Spinal cord (tissue), 10 donors: ENCODE results near the gene MISFA. TPM values are rescaled to one million over a fixed set of nuclear protein-coding genes. Genes with fewer than 3 reads are reported as not detected.

ENCODE experiments used
- DNase-seq, 6 donors: peaks; one replicate each; pipeline versions ENCODE4 v3.0.0 to v3.0.0-alpha.2; 2013 to 2015; ENCODE audit warnings: low spot score in 6 of 6, low read depth in 4 of 6
- H3K27ac ChIP-seq: one replicate; pipeline ENCODE4 v1.5.1; 2013; ENCODE audit warnings: low read depth, low read length, control low read depth
- H3K27me3 ChIP-seq: one replicate; pipeline ENCODE4 v1.6.1; 2013; ENCODE audit warnings: low read length; ENCODE audit not compliant: control insufficient read depth, insufficient read depth
- H3K36me3 ChIP-seq: one replicate; pipeline ENCODE4 v1.6.1; 2013; ENCODE audit warnings: low read length; ENCODE audit not compliant: control insufficient read depth, insufficient read depth
- H3K4me1 ChIP-seq: one replicate; pipeline ENCODE4 v1.6.1; 2013; ENCODE audit warnings: low read length; ENCODE audit not compliant: control insufficient read depth, insufficient read depth
- H3K4me3 ChIP-seq: one replicate; pipeline ENCODE4 v1.5.1; 2013; ENCODE audit warnings: low read depth, low read length, control low read depth
- H3K9me3 ChIP-seq: one replicate; pipeline ENCODE4 v1.6.1; 2013; ENCODE audit warnings: low read length; ENCODE audit not compliant: control insufficient read depth, insufficient read depth
- WGBS: methylation state at CpG from one replicate; pipeline ENCODE4 v1.1.5; 2013; ENCODE audit warnings: missing lambda C conversion rate; ENCODE audit not compliant: insufficient coverage; 5-methylcytosine and 5-hydroxymethylcytosine counted together
- polyA plus RNA-seq, 2 donors: library from polyadenylated mRNA; unstranded; fragments of 120-200 nt; gene quantifications; one replicate each; pipeline ENCODE4 v1.2.1, GENCODE V29; 2013; ENCODE audit not compliant: insufficient read length in 2 of 2
- total RNA-seq, 2 donors: library from RNA; depleted of rRNA in 1 of 2; stranded (reverse); fragments of 120-200 nt in 1 of 2; fragments of >200 nt in 1 of 2; gene quantifications; one replicate each; pipeline versions ENCODE4 v1.2.3 to v1.2.4, GENCODE V29; 2013 to 2014
- donor health status: healthy.

MISFA gene
- total and polyA plus RNA-seq, 4 donors: 0.69 to 7.8 (median 4.8) TPM

- Histone ChIP-seq H3K4me1 (no peaks in the 10 kb centered on the region), H3K4me3 (no peak overlapping the region), H3K27me3 (no peaks in the 10 kb centered on the region), H3K36me3 (peaks cover 16% of the 10 kb centered on the region), H3K9me3 (no peaks in the 10 kb centered on the region), H3K27ac (no peak overlapping the region)
- DNase-seq: no peak
- WGBS: 52% methylated on average over 4 of the region's 11 CpGs
These were observed 16.2 kb downstream of the MISFA start for GRCh38 chr11:18615628-18616392.

- WGBS: 86% methylated on average over 1 of the region's 10 CpGs
- H3K27me3 ChIP-seq: no peaks in the 10 kb centered on the region
- peaks cover 12% of the 10 kb centered on the region for H3K36me3 ChIP-seq
- H3K9me3 ChIP-seq: no peaks in the 10 kb centered on the region
- no peak for DNase-seq
- H3K4me1 ChIP-seq: no peaks in the 10 kb centered on the region
- H3K27ac ChIP-seq: no peak overlapping the region
- no peak overlapping the region for H3K4me3 ChIP-seq
These were observed 18.2 kb downstream of the MISFA start for GRCh38 chr11:18617688-18618341.

GRCh38 chr11:18618342-18619025 lies 18.9 kb downstream of the MISFA start:
- WGBS: 90% methylated on average over 2 of the region's 5 CpGs
- no peak overlapping the region for H3K4me3 ChIP-seq
- H3K9me3 ChIP-seq: peaks cover 1% of the 10 kb centered on the region
- H3K36me3 ChIP-seq: peaks cover 12% of the 10 kb centered on the region
- no peak overlapping the region for H3K27ac ChIP-seq
- H3K4me1 ChIP-seq: no peaks in the 10 kb centered on the region
- DNase-seq: peak in 1 of 6 donors; percentile 83
- H3K27me3 ChIP-seq: no peaks in the 10 kb centered on the region

GRCh38 chr11:18623707-18624106 lies 24.1 kb downstream of the MISFA start:
- Histone ChIP-seq H3K4me3 (no peak overlapping the region), H3K4me1 (no peaks in the 10 kb centered on the region), H3K27ac (no peak overlapping the region), H3K9me3 (peaks cover 1% of the 10 kb centered on the region), H3K27me3 (no peaks in the 10 kb centered on the region), H3K36me3 (no peaks in the 10 kb centered on the region)
- no peak for DNase-seq
- 91% methylated on average over 1 of the region's 2 CpGs for WGBS

- WGBS: 78% methylated on average over 1 of the region's 1 CpG
- no peaks in the 10 kb centered on the region for H3K4me1 ChIP-seq
These were observed 24.6 kb downstream of the MISFA start for GRCh38 chr11:18624161-18624560.

GRCh38 chr11:18632841-18633240 lies 33.3 kb downstream of the MISFA start:
- WGBS: 0% methylated on average over 1 of the region's 2 CpGs
- Histone ChIP-seq H3K4me3 (peak overlapping the region; percentile 72), H3K4me1 (peaks cover 8% of the 10 kb centered on the region), H3K27ac (no peak overlapping the region), H3K27me3 (no peaks in the 10 kb centered on the region), H3K9me3 (no peaks in the 10 kb centered on the region), H3K36me3 (no peaks in the 10 kb centered on the region)
- DNase-seq: no peak

More at GRCh38 chr11:18624161-18624560, 24.6 kb downstream of the MISFA start:
- no peak for DNase-seq
- no peak overlapping the region for H3K27ac ChIP-seq
- peaks cover 1% of the 10 kb centered on the region for H3K9me3 ChIP-seq
- H3K4me3 ChIP-seq: no peak overlapping the region
- H3K27me3 ChIP-seq: no peaks in the 10 kb centered on the region
- no peaks in the 10 kb centered on the region for H3K36me3 ChIP-seq

DNA sequence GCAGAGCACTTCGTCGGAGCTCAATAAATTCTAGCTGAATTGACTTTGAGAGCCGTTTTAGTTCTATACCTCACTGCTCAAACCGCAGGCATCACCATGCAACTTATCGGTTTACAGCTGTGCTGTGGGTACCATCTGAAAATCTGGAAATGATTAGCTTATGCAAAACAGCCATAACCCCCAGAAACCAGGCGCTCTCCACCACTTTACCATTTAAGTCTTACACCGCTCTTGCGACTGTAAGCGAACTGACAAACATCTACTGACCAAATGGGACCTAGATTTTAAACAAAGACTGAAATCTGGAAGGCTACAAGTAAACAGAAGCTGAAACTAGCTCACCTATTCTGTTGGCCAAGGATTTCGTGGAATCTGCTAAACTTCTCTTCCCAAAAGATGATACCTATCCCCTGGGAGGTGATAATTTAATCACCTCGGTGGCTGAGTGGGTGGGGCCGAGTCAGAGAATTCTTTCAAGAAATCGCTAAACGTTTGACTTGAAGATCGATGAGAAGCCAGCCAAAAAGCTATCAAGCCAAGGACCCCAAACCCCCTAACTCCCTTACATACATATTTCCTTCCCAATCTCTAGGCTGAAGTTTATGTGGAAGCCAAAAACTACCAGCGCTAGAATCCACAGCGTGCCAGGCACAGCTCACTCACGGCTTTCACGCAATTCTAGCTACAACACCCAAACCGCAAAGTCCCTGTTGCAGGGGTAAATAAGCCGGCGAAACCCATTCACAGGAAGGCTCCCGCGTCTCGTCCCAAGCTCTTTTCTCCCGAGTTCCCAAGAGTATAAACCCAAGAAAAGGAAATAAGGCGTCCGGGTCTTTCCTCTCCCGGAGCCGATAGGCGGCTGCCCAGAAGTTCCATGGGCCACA lies 33.9 kb downstream of the MISFA start:
- H3K27me3 ChIP-seq: no peaks in the 10 kb centered on the region
- peak overlapping the region; percentile 99 for H3K27ac ChIP-seq
- H3K36me3 ChIP-seq: no peaks in the 10 kb centered on the region
- WGBS: 5% methylated on average over 24 of the region's 31 CpGs
- peaks cover 8% of the 10 kb centered on the region for H3K4me1 ChIP-seq
- H3K4me3 ChIP-seq: peak overlapping the region; percentile 72
- H3K9me3 ChIP-seq: no peaks in the 10 kb centered on the region
- no peak for DNase-seq

DNA sequence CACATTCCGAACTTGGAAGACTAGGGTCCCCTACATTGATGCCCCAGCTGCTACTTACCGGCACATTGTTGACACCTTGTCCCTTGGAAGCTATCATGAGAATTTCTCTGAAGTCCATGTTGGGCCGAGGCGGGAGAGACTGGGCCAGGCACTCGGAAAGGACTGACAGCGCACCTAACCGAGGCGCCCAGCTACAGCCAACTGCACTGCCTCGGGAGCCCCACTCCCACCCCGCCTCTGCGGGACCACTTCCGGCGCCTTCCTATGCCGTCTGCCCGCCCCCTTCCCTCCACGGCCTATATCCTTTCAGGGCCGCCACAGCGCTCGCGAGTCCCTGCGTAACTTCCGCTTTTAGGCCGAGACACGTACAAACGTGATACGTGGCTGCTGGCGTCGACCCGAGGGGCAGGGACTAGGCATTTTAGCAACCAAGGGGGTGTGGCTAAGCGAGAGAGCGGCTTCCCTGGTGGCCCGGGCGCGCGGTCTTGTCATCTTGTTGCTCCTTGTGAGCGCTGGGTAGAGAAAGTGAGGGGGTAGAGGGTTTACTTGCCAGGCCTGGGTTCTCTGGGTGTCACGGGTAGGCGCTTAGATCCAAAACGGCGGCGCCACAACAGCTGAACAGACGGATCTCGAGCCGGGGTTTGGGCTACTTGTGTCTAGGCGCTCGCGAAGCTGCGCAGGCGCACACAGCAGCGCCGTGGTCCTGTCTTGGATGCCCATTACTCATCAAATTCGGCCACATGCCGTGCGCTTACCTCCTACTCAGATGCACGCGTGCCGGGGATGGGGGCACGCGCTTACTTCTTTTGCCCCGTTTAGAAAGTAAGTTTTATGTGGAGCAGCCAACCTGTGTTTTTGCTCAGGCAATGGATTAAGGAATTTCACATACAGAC lies 34.8 kb downstream of the MISFA start, which contains the start of gene SPTY2D1:
SPTY2D1 (minus strand) TSS at position 203 of the 893 bp plus-strand sequence; CDS start at position 118, 85 bp downstream.
- H3K9me3 ChIP-seq: no peaks in the 10 kb centered on the region
- H3K4me3 ChIP-seq: peak within 1 kb of the TSS; percentile 72
- H3K36me3 ChIP-seq: no peaks in the 10 kb centered on the region
- H3K4me1 ChIP-seq: peaks cover 8% of the 10 kb centered on the region
- under 1% methylated on average over 51 of the region's 60 CpGs for WGBS
- peak within 1 kb of the TSS; percentile 99 for H3K27ac ChIP-seq
- H3K27me3 ChIP-seq: no peaks in the 10 kb centered on the region
- peak; percentile 97 to 100 (median 100) for DNase-seq
